ENCODE results near the gene CPNE4.

- TF ChIP-seq CTCF (IDR thresholded peaks at IDR 0.05) (no peak), POLR2A (IDR thresholded peaks at IDR 0.05) (no peak)
These were observed 27.2 kb downstream of the CPNE4 start for GRCh38 chr3:132007617-132008016.

Measured in stomach (tissue), 4 donors.